Keratinocyte (primary cell): ENCODE measurements around the gene ANKRD44. TPM values are rescaled to one million over a fixed set of nuclear protein-coding genes. Genes with fewer than 3 reads are reported as not detected.

Experiments used
- DNase-seq: peaks from one replicate; pipeline ENCODE4 v3.0.0-alpha.2; 2011; ENCODE audit warnings: low read depth, missing footprints, low spot score
- FAIRE-seq: peaks from 2 replicates; lab custom pipeline; 2011; peaks lifted over from hg19 to GRCh38; lab: Jason Lieb, UNC
- H2AFZ ChIP-seq: 2 replicates; pipeline ENCODE4 v1.6.0; 2012; ENCODE audit warnings: low read length, control low read depth, inconsistent platforms; ENCODE audit not compliant: control insufficient read depth
- H3K27ac ChIP-seq: 2 replicates; pipeline ENCODE4 v1.5.1; 2011; ENCODE audit warnings: low read length; ENCODE audit not compliant: control insufficient read depth, insufficient read depth
- H3K27me3 ChIP-seq: 3 replicates; pipeline ENCODE4 v1.6.0; 2011; ENCODE audit warnings: low read length; ENCODE audit not compliant: control insufficient read depth, insufficient read depth; ENCODE audit errors: extremely low read depth
- H3K36me3 ChIP-seq, 2 experiments: 2 replicates in 1 of 2; 3 replicates in 1 of 2; pipeline ENCODE4 v1.5.1; 2011; ENCODE audit warnings: low read length in 2 of 2, mild to moderate bottlenecking in 1 of 2; ENCODE audit not compliant: control insufficient read depth in 2 of 2, insufficient read depth in 2 of 2; ENCODE audit errors: extremely low read depth in 1 of 2
- H3K4me1 ChIP-seq: 3 replicates; pipeline ENCODE4 v1.5.1; 2011; ENCODE audit warnings: low read length; ENCODE audit not compliant: control insufficient read depth, insufficient read depth; ENCODE audit errors: extremely low read depth
- H3K4me2 ChIP-seq: 3 replicates; pipeline ENCODE4 v1.6.0; 2011; ENCODE audit warnings: low read depth, low read length; ENCODE audit not compliant: control insufficient read depth, insufficient read depth; ENCODE audit errors: extremely low read depth
- H3K4me3 ChIP-seq, 3 experiments: fragments of 200-600 bp in 1 of 3; sonication (generic) in 1 of 3; 2 replicates in 2 of 3; 3 replicates in 1 of 3; pipeline ENCODE4 v1.5.1; 2011 to 2016; ENCODE audit warnings: low read length in 3 of 3, mild to moderate bottlenecking in 3 of 3, control low read depth in 2 of 3, inconsistent platforms in 1 of 3, low read depth in 1 of 3, mixed read lengths in 1 of 3, mixed run types in 1 of 3, moderate library complexity in 1 of 3; ENCODE audit not compliant: control insufficient read depth in 2 of 3, insufficient read depth in 2 of 3; ENCODE audit errors: extremely low read depth in 1 of 3
- H3K79me2 ChIP-seq: 2 replicates; pipeline ENCODE4 v1.6.0; 2012; ENCODE audit warnings: low read length; ENCODE audit not compliant: control insufficient read depth, insufficient read depth
- H3K9ac ChIP-seq: 3 replicates; pipeline ENCODE4 v1.6.0; 2011; ENCODE audit warnings: low read length; ENCODE audit not compliant: control insufficient read depth, insufficient read depth; ENCODE audit errors: extremely low read depth
- H3K9me1 ChIP-seq: 3 replicates; pipeline ENCODE4 v1.6.0; 2011; ENCODE audit warnings: low read length; ENCODE audit not compliant: control insufficient read depth, insufficient read depth; ENCODE audit errors: extremely low read depth
- H3K9me3 ChIP-seq: 2 replicates; pipeline ENCODE4 v1.5.1; 2012; ENCODE audit warnings: low read depth, low read length; ENCODE audit not compliant: control insufficient read depth
- H4K20me1 ChIP-seq: 3 replicates; pipeline ENCODE4 v1.6.0; 2011; ENCODE audit warnings: low read length; ENCODE audit not compliant: control insufficient read depth, insufficient read depth; ENCODE audit errors: extremely low read depth
- CTCF ChIP-seq, 3 experiments: IDR thresholded peaks in 1 of 3; conservative IDR thresholded peaks in 1 of 3; optimal IDR thresholded peaks in 1 of 3; 2 replicates in 2 of 3; 3 replicates in 1 of 3; pipeline versions ENCODE3 to v1.5.1; 2011; ENCODE audit warnings: low read length in 3 of 3, mild to moderate bottlenecking in 3 of 3, moderate library complexity in 2 of 3, control low read depth in 1 of 3, inconsistent platforms in 1 of 3; ENCODE audit not compliant: insufficient read depth in 2 of 3; ENCODE audit errors: extremely low read depth in 1 of 3
- EZH2 ChIP-seq: IDR thresholded peaks from one replicate; pipeline ENCODE4 v1.6.1; 2012; ENCODE audit warnings: inconsistent platforms, mild to moderate bottlenecking, low read length, moderate library complexity
- dilution Hi-C: fragments of 300-500 bp; cut with MboI; formaldehyde crosslinking; loops from one replicate; pipeline ENCODE4 v1.7.0; 2020; ENCODE audit warnings: low sequenced_read_pairs; ENCODE audit not compliant: extremely low pct_ligation_motif_present
- polyA plus RNA-seq, 5 experiments: library from polyadenylated mRNA; depleted of rRNA in 3 of 5; stranded (reverse) in 3 of 5; stranded (forward) in 1 of 5; unstranded in 1 of 5; fragments of >200 nt; gene quantifications; 1 replicate in 1 of 5; 2 replicates in 3 of 5; 3 replicates in 1 of 5; pipeline versions ENCODE4 v1.2.1 to v1.2.3, GENCODE V29; 2011 to 2012; ENCODE audit warnings: missing spikeins in 2 of 5, low read depth in 1 of 5, low replicate concordance in 1 of 5

ANKRD44 gene
- polyA plus RNA-seq, 1 donor (not counting 4 experiments of a cell fraction or from before 2014, with no cell fraction given), result 0.35 TPM

- no peak overlapping the region for H3K9ac ChIP-seq
- FAIRE-seq (no peak), DNase-seq (no peak)
- no peak overlapping the region for H3K4me3 ChIP-seq
- no peaks in the 10 kb centered on the region for H3K9me1 ChIP-seq
- no peaks in the 10 kb centered on the region for H4K20me1 ChIP-seq
- H3K36me3 ChIP-seq, result no peaks in the 10 kb centered on the region
- H3K27me3 ChIP-seq, result no peaks in the 10 kb centered on the region
- TF ChIP-seq CTCF (optimal IDR thresholded peaks at IDR 0.05 in 1 of 3, IDR thresholded peaks at IDR 0.05 in 1 of 3, conservative IDR thresholded peaks at IDR 0.05 in 1 of 3; ENCODE audit: extremely low read depth in 1 of 3, insufficient read depth in 2 of 3, low read length in 3 of 3), result no peak
- no peak for TF ChIP-seq EZH2
- dilution Hi-C loops, result no loop called here
- no peaks in the 10 kb centered on the region for H3K79me2 ChIP-seq
- no peaks in the 10 kb centered on the region for H3K9me3 ChIP-seq
- no peak overlapping the region for H2AFZ ChIP-seq
- H3K27ac ChIP-seq, result no peak overlapping the region
- no peak overlapping the region for H3K4me2 ChIP-seq
- no peaks in the 10 kb centered on the region for H3K4me1 ChIP-seq
These were observed 16.5 kb upstream of the ANKRD44 start for GRCh38 chr2:197327073-197327471.

GRCh38 chr2:197324801-197325200 is 14.2 kb upstream of the ANKRD44 start:
- no peak for TF ChIP-seq CTCF (optimal IDR thresholded peaks at IDR 0.05 in 1 of 3, IDR thresholded peaks at IDR 0.05 in 1 of 3, conservative IDR thresholded peaks at IDR 0.05 in 1 of 3; ENCODE audit: extremely low read depth in 1 of 3, insufficient read depth in 2 of 3, low read length in 3 of 3)
- no peak for TF ChIP-seq EZH2
- no peaks in the 10 kb centered on the region for H3K36me3 ChIP-seq
- FAIRE-seq, result no peak

More at GRCh38 chr2:197324801-197325200, 14.2 kb upstream of the ANKRD44 start:
- Histone ChIP-seq H4K20me1 (no peaks in the 10 kb centered on the region), H3K27me3 (no peaks in the 10 kb centered on the region), H2AFZ (no peak overlapping the region), H3K9me1 (no peaks in the 10 kb centered on the region), H3K4me3 (no peak overlapping the region), H3K4me1 (no peaks in the 10 kb centered on the region), H3K9me3 (no peaks in the 10 kb centered on the region), H3K4me2 (no peak overlapping the region), H3K79me2 (no peaks in the 10 kb centered on the region), H3K27ac (no peak overlapping the region), H3K9ac (no peak overlapping the region)
- DNase-seq, result no peak
- dilution Hi-C loops, result no loop called here
